Liver (tissue), 9 donors: Measurements from ENCODE around the gene TREX2. TPM values are rescaled to one million over a fixed set of nuclear protein-coding genes. Genes with fewer than 3 reads are reported as not detected.

Experiments
- DNase-seq: peaks from one replicate; pipeline ENCODE4 v3.0.0-alpha.2; 2017; ENCODE audit warnings: low spot score
- H3K27ac ChIP-seq, 2 donors: one replicate each; pipeline ENCODE4 v1.7.0; 2013; ENCODE audit warnings: inconsistent platforms in 2 of 2, low read length in 2 of 2, control low read depth in 1 of 2, low read depth in 1 of 2, mild to moderate bottlenecking in 1 of 2
- H3K27me3 ChIP-seq, 4 donors: one replicate each; pipeline versions ENCODE4 v1.6.1 to v1.7.0; 2013; ENCODE audit warnings: low read length in 3 of 4, inconsistent platforms in 1 of 4, mild to moderate bottlenecking in 1 of 4, moderate library complexity in 1 of 4; ENCODE audit not compliant: control insufficient read depth in 4 of 4, insufficient read depth in 4 of 4
- H3K36me3 ChIP-seq, 4 donors: one replicate each; pipeline versions ENCODE4 v1.6.1 to v1.7.0; 2013; ENCODE audit warnings: low read length in 3 of 4, mild to moderate bottlenecking in 3 of 4, low read depth in 1 of 4, moderate library complexity in 1 of 4; ENCODE audit not compliant: control insufficient read depth in 4 of 4, insufficient read depth in 3 of 4
- H3K4me1 ChIP-seq, 4 donors: one replicate each; pipeline versions ENCODE4 v1.6.1 to v1.7.0; 2013; ENCODE audit warnings: low read length in 3 of 4, mild to moderate bottlenecking in 3 of 4, moderate library complexity in 1 of 4; ENCODE audit not compliant: control insufficient read depth in 4 of 4, insufficient read depth in 4 of 4
- H3K4me3 ChIP-seq, 3 donors: one replicate each; pipeline versions ENCODE4 v1.6.1 to v1.7.0; 2013; ENCODE audit warnings: low read length in 3 of 3, control low read depth in 1 of 3, low read depth in 1 of 3, mild to moderate bottlenecking in 1 of 3
- H3K9ac ChIP-seq, 2 donors: one replicate each; pipeline ENCODE4 v1.7.0; 2013; ENCODE audit warnings: low read length in 2 of 2, mild to moderate bottlenecking in 2 of 2, moderate library complexity in 2 of 2, control low read depth in 1 of 2, low read depth in 1 of 2
- H3K9me3 ChIP-seq, 4 donors: one replicate each; pipeline versions ENCODE4 v1.6.1 to v1.7.0; 2013; ENCODE audit warnings: low read length in 3 of 4; ENCODE audit not compliant: control insufficient read depth in 4 of 4
- ATF3 ChIP-seq: IDR thresholded peaks from 2 replicates; pipeline ENCODE4 v1.6.1; 2016; ENCODE audit warnings: antibody characterized with exemption
- CTCF ChIP-seq: fragments of 150-350 bp; IDR thresholded peaks from 2 replicates; pipeline ENCODE4 v1.5.1; 2017; ENCODE audit warnings: improper control_type of control experiment, low read depth, low read length; ENCODE audit not compliant: missing input control
- EGR1 ChIP-seq, 2 donors: IDR thresholded peaks; 2 replicates each; pipeline ENCODE4 v1.6.1; 2016 to 2018; ENCODE audit warnings: antibody characterized with exemption in 2 of 2, low read depth in 2 of 2
- FOXA1 ChIP-seq: IDR thresholded peaks from 2 replicates; pipeline ENCODE4 v1.6.1; 2016; ENCODE audit warnings: antibody characterized with exemption
- FOXA2 ChIP-seq: IDR thresholded peaks from 2 replicates; pipeline ENCODE4 v1.6.1; 2016; ENCODE audit warnings: antibody characterized with exemption
- GABPA ChIP-seq, 2 donors: IDR thresholded peaks in 1 of 2; conservative IDR thresholded peaks in 1 of 2; 2 replicates each; pipeline ENCODE4 v1.6.1; 2016; ENCODE audit warnings: antibody characterized with exemption in 2 of 2, mild to moderate bottlenecking in 1 of 2, moderate library complexity in 1 of 2
- HNF4A ChIP-seq, 2 donors: conservative IDR thresholded peaks; 2 replicates each; pipeline ENCODE4 v1.6.1; 2016; ENCODE audit warnings: antibody characterized with exemption in 2 of 2, mild to moderate bottlenecking in 2 of 2
- HNF4G ChIP-seq: IDR thresholded peaks from 2 replicates; pipeline ENCODE4 v1.6.1; 2016; ENCODE audit warnings: antibody characterized with exemption
- JUND ChIP-seq, 2 donors: IDR thresholded peaks; 2 replicates each; pipeline ENCODE4 v1.6.1; 2016; ENCODE audit warnings: antibody characterized with exemption in 2 of 2
- MAX ChIP-seq: IDR thresholded peaks from 2 replicates; pipeline ENCODE4 v1.6.1; 2016; ENCODE audit warnings: antibody characterized with exemption
- NR2F2 ChIP-seq: IDR thresholded peaks from 2 replicates; pipeline ENCODE4 v1.6.1; 2016; ENCODE audit warnings: antibody characterized with exemption
- RAD21 ChIP-seq, 2 donors: IDR thresholded peaks; 2 replicates each; pipeline ENCODE4 v1.6.1; 2016; ENCODE audit warnings: antibody characterized with exemption in 2 of 2, mild to moderate bottlenecking in 2 of 2
- REST ChIP-seq: IDR thresholded peaks from 2 replicates; pipeline ENCODE4 v1.6.1; 2016; ENCODE audit warnings: antibody characterized with exemption, mild to moderate bottlenecking
- SP1 ChIP-seq: IDR thresholded peaks from 2 replicates; pipeline ENCODE4 v1.6.1; 2018; ENCODE audit warnings: antibody characterized with exemption, mild to moderate bottlenecking
- TAF1 ChIP-seq: conservative IDR thresholded peaks from 2 replicates; pipeline ENCODE4 v1.6.1; 2016; ENCODE audit warnings: antibody characterized with exemption, mild to moderate bottlenecking
- YY1 ChIP-seq: IDR thresholded peaks from 2 replicates; pipeline ENCODE4 v1.6.1; 2016; ENCODE audit warnings: antibody characterized with exemption, mild to moderate bottlenecking
- ZBTB33 ChIP-seq: IDR thresholded peaks from 2 replicates; pipeline ENCODE4 v1.6.1; 2016; ENCODE audit warnings: antibody characterized with exemption
- WGBS: extraction: QIAGEN DNeasy Blood & Tissue Kit; methylation state at CpG from one replicate; pipeline ENCODE4 v1.1.7; 2013; 5-methylcytosine and 5-hydroxymethylcytosine counted together
- polyA plus RNA-seq, 2 donors: library from polyadenylated mRNA; stranded (reverse) in 1 of 2; unstranded in 1 of 2; fragments of 200-250 nt in 1 of 2; fragments of >200 nt in 1 of 2; fragmentation: Nextera tagmentation in 1 of 2; extraction: Ambion mirVana in 1 of 2; gene quantifications; one replicate each; pipeline versions ENCODE4 v1.2.1 to v1.2.3, GENCODE V29; 2013 to 2015
- total RNA-seq, 2 donors: library from RNA; depleted of rRNA; stranded (reverse); fragments of >200 nt; gene quantifications; one replicate each; pipeline ENCODE4 v1.2.3, GENCODE V29; 2014
- donor health status: healthy.
- donor health status: healthy.
- donor health status: healthy.
- donor health status: healthy.
- donor health status: healthy.

Gene TREX2
- total and polyA plus RNA-seq, 4 donors = 0.13 to 1.3 (median 1.2) TPM; not detected in 1

- Histone ChIP-seq H3K9ac (no peak overlapping the region), H3K27me3 (no peaks in the 10 kb centered on the region), H3K4me1 (peaks cover 4 to 18% (median 8%) of the 10 kb centered on the region in 4 donors), H3K36me3 (no peaks in the 10 kb centered on the region), H3K9me3 (no peaks in the 10 kb centered on the region), H3K27ac (no peak overlapping the region), H3K4me3 (no peak overlapping the region)
- TF ChIP-seq ATF3 = no peak
- no peak for TF ChIP-seq NR2F2
- TF ChIP-seq EGR1 (IDR thresholded peaks at IDR 0.05; ENCODE audit: low read depth in 2 of 2) = no peak
- no peak for TF ChIP-seq HNF4A (conservative IDR thresholded peaks at IDR 0.05)
- no peak for TF ChIP-seq ZBTB33
- no peak for TF ChIP-seq GABPA (IDR thresholded peaks at IDR 0.05 in 1 of 2, conservative IDR thresholded peaks at IDR 0.05 in 1 of 2)
- no peak for TF ChIP-seq YY1
- no peak for TF ChIP-seq JUND (IDR thresholded peaks at IDR 0.05)
- TF ChIP-seq SP1 = no peak
- TF ChIP-seq FOXA2 = no peak
- TF ChIP-seq HNF4G = no peak
- no peak for TF ChIP-seq TAF1
- TF ChIP-seq MAX = no peak
- no peak for TF ChIP-seq REST
- no peak for TF ChIP-seq CTCF
- DNase-seq = no peak
- 41% methylated on average over 7 of the region's 7 CpGs for WGBS
Measured at GRCh38 chrX:153406903-153407302, 39.0 kb downstream of the TREX2 start.

GRCh38 chrX:153406011-153406410, 39.8 kb downstream of the TREX2 start:
- DNase-seq = no peak
- Histone ChIP-seq H3K36me3 (no peaks in the 10 kb centered on the region), H3K27me3 (no peaks in the 10 kb centered on the region), H3K4me1 (peaks cover 0 to 10% (median 6%) of the 10 kb centered on the region in 4 donors), H3K27ac (no peak overlapping the region), H3K9me3 (peaks cover 0 to 2% (median 0%) of the 10 kb centered on the region in 4 donors), H3K9ac (no peak overlapping the region), H3K4me3 (no peak overlapping the region)
- WGBS = 95% methylated on average over 9 of the region's 9 CpGs
- TF ChIP-seq RAD21 (IDR thresholded peaks at IDR 0.05) (no peak), CTCF (no peak), SP1 (no peak), JUND (IDR thresholded peaks at IDR 0.05) (no peak), ZBTB33 (no peak), GABPA (IDR thresholded peaks at IDR 0.05 in 1 of 2, conservative IDR thresholded peaks at IDR 0.05 in 1 of 2) (no peak), FOXA2 (no peak), EGR1 (IDR thresholded peaks at IDR 0.05; ENCODE audit: low read depth in 2 of 2) (no peak), FOXA1 (no peak), HNF4A (conservative IDR thresholded peaks at IDR 0.05) (no peak), YY1 (no peak)
